NCI-H187 (cell line): ENCODE results near the gene ATP8A1.

ENCODE experiments used
- DNase-seq, 2 experiments: peaks; one replicate each; lab custom pipeline; 2025; lab: John Stamatoyannopoulos, UW

The ATP8A1 gene

DNA sequence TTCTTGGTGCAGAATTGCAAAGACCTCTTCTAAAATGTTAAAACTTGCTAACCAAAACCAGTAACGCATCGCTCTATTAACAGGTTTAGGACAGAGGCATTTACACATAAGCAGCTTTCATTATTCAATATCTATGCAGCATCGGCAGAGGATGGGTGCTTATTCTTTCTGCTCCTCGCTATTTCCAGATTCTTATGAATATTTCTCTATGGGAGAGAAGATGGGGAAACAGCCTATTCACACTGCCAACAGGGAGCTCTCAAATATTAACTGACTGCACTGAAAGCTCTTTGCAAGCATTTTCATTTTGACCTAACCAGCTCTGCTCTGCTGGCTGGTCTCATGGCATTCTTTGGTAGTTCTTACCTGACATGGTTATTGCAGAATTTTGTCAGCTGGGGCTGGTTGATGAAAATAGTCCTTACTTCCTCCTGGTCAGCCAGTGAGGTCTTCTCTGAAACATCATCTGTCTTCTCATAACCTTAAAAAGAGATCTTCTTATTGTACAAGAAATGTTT, 30.2 kb downstream of the ATP8A1 start:
- DNase-seq: no peak

DNA sequence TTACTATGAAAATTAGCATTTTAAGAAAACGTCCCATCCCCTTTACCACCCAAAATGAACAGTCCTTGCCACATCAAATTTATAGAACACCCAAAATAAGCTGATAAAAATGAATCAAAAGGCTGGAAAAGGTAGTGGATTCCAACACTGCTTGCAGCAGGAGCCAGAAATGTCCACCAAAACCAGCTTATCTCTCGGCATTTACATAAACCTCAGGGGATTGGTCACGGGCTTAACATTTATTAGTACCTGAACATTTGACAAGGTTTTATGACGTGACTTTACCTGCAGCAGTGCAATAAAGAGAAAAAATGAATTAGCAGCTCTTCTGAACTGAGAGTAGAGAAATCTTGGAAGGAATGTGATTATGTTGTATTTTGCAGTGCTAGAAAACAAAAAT, 31.6 kb downstream of the ATP8A1 start:
- no peak for DNase-seq

DNA sequence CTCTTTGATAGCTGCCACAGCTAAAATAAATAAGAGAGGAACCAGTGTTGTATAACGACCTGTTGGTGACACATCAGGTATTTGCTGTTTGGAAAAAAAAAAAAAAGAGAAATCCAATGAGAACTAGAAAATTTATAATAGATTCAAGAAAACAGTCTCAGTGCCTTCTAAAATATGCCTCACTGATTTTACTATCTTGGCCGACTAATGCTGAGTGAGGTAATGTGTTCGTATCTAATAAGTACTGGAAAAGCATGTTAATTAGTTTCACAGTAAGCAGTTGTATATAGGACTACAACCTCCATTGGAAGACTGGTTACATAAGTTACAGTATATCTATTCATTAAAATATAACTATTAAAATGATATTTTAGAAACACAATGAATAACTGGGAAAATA, 32.4 kb downstream of the ATP8A1 start:
- DNase-seq: no peak

DNA sequence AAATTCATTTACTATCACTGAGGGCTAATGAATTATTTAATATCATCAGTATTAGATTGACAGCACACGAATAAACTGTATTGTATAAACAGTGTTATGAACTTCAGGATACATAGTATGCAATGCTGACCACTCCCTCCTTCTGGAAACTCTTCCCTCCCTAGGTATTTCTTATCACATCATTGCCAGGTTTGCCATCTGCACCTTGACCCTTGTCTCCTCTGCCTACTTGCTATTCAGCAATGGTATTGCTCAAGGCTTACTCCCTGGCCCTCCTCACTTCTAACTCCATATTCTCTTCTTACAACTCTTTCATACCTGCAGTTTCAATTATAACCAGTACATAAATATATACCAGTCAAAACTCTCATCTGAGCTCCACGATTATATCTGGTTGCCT, 38.9 kb downstream of the ATP8A1 start:
- no peak for DNase-seq

DNA sequence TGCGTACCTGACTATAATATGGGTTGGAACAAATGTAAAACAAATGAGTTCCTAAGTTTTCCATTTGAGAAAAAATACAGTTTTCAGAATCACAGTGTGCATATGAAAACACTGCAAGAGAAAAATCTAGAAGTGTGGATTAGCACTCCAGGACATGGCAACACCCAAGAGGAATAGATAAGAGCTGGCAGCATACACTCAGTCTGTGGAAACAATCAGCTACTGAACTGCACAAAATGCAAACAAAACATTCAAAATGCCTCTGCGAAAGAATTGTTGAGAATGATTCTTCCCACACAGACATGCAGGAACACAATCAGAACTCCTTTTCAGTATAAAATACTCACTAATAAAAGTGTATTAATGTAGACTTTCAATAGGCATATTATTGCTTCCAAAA, 39.9 kb downstream of the ATP8A1 start:
- no peak for DNase-seq

DNA sequence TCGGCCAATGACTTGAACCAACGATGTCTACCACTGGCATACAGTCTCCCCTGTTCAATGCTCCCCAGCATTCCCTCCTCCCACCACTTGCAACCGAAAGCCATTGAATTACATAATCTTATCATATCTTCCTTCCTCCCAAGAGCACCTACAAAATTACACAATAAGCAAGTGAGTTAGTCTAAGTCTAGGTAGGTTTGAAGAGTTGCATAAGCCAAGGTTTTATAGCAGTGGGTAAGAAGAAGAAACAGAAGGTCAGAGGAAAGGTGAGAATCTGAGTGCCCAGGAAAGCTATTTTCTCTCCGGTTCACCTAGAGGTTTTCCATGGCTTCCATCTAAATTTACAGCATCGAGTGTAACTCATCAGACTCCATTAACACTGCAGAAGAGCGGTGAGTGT, 40.3 kb downstream of the ATP8A1 start:
- no peak for DNase-seq

DNA sequence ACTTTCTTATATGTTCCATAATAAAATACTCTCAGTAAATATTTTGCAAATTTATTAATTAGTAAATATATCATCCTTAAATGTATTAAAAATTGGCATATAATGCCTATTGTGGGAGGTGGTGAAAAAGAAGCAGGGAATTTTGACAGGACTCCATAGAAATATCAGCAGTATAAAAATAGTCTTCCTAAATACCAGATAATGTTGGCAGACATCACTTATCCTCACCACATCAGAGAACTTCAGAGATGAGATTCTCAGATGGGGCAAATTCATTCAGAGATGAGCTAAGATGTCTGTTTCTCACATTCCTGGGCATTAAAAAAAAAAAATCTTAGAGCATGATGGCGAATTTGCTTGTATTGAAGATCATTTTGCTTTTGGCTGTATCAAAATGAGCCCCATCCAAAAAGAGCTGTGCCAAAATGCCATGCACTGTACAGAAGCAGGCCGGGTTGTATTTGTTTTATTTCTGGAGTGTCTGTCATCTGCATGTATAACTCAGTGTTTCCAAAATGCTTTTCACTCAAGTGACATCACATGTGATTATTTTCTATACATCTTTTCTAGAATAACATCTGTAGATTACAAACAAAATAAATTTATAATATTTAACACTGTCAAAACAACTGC, 41.7 kb downstream of the ATP8A1 start:
- DNase-seq: no peak

DNA sequence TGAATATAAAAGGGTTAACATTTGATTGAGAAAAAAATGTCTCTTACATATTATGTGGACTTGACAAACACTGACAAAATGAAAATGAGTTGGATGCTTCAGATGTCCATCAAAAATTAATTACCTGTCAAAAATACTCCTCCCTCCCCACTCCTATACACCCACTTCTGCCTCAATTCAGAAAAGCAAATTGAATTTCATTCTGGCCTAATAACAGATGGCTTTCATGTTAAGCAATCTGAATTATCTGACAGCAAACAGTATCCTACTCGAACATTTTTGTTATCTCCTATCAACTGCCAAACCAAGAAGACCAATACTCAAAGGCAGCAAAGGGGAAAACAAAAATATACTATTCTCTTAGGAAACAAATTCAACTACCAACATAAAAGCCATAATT, 44.0 kb downstream of the ATP8A1 start:
- DNase-seq: no peak

DNA sequence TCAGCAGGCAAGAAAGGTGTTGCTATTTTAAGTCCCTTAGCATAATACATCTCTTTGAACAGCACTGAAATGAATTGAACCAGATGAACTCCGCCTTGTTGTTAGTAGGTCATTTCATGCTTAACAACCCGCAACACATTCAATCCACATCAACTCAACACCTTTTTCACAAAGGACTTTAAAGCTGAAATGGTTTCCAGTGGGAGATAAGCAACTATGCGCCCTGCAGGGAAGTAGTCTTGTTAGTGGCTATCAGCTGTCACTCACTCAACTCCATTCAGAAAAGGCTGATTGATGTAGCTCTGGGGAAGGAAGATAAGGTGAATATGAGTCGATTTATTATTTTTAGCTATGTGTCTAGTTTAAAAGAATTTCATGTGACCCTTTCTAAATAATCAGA, 46.0 kb downstream of the ATP8A1 start:
- DNase-seq: peak; percentile 27 to 36

DNA sequence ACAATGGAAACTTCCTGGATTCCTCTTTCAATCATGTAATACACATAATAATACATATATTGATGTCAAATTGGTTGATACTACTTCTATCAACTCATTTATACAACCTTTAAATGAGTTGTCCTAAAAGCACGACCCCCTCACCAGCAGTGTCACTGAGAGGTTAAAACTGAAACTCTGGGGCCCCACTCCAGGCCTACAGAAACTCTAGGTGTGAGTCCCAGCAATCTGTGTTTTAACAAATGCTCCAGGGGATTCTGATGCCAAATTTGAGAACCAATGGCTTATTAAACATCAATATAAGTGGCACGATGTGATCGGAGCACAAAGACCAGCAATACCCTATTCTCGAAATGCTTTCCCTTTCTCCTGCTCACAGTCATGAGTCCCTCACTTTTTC, 47.9 kb downstream of the ATP8A1 start:
- no peak for DNase-seq

DNA sequence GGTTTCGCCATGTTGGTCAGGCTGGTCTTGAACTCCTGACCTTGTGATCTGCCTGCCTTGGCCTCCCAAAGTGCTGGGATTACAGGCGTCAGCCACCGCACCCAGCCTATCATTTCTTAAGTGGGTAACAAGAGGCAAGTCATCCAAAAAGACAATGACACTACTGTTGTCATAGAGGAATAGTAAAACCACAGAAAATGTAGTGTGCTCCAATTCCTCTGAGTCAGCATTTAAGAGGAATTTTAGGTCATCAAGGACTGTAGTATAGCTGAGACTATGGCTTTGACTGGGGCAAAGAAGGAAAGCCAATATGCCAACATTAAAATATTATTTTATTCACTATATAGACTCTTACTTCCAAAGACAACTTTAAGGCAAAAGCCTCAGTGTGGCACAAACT, 48.4 kb downstream of the ATP8A1 start:
- no peak for DNase-seq

DNA sequence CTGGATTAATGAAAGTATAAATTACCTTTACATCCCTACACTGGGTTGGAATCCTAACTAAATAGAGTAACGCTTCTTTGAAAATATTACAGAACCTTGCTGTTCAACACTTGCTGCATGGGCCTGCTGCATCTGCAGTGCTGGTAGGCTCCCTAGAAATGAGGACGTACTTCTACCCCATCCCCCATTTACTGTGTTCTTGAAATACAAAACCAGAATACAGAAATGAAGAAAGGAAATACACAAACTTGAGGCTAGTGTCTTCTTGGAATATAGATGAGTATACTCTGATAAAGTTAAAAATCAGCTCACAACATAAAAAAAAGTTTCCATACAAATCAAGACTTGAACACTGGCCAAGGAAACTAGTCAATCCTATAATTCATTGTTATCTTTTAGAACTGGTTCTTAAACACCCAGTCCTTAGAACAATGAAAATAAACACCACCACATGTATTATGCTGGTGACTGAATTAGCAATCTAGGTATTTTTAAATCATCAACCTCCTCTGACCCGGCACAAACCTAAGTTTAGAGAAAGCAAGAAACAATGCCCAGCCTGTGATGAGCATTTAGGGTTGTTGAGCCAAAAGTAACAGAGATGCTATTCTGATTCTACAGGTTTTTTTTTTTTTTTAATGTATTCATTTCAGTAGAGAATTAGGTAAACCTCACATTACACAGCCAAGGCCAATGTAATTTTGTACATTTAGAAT, 49.7 kb downstream of the ATP8A1 start:
- no peak for DNase-seq

DNA sequence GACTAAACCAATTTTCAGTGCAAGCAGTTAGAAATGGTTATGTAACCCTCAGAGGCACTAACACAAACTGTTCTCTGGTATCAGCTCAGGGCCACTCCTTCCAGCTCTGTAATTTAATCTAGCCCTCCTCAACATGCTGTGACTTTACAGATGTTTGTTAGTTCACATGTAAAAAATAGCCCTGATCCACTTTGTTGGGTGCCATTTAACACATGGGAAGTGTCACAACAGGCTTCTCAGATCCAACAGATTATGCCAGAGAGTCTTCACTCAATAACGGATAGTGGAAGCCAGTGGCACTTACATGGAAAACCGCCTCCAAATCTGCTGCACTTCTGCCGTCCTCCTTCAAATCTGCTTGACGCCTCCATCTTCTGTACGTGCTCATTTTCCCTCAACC, 51.6 kb downstream of the ATP8A1 start:
- no peak for DNase-seq

DNA sequence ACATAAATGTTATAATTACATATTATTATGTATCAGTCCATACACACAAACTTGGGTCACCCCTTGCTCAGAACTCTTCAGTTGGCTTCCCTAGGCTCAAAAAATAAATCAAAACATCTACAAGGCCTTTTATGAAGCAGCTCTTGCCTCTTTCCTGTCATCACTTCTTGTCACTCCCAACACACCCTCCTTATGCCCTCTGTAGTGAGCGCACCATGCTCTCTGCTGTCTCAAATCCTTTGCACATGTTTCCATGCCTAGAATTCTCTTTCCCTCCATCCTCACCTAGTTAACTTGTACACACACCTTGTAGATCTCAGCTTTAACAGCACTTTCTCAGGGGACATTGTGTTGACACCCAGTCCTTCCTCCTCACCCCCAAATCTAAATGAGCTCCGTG, 53.0 kb downstream of the ATP8A1 start:
- DNase-seq: no peak

DNA sequence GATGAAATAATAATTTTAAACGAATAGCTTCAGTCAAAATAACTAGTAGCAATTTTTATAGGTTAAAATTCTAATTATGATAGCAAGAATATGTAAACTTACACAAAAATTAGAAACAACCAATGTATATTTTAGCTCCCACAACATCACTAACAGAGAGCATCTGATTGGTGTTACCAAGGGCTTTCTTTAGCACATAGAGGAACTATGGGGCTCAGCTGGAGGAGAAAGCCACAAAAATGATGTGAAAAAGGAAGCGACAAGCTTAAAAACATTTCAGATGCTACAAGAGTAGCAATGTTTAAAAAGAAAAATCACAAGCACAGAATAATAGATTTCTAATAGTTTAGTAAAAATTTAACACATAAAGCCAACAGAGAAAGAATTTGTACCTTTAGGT, 56.3 kb downstream of the ATP8A1 start:
- DNase-seq: no peak

DNA sequence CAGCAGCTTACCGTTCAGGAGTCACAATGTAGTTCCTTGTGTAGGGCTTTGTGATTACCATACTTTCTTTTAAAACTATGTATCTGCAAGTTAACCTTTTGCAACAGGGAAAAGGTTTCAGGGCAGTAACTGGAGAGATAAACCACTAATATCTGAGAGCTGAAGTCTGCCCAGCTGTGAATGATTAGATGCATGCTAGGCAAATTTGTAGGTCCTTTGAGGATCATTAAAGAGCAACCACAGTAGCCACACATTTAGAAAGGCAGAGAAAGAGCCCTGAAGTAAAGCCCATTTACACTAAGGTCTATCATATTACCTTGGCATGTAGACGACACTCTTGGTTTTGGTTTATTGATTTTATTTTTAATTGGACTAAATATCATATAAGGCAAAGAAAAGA, 60.0 kb downstream of the ATP8A1 start:
- peak; percentile 22 to 26 for DNase-seq

DNA sequence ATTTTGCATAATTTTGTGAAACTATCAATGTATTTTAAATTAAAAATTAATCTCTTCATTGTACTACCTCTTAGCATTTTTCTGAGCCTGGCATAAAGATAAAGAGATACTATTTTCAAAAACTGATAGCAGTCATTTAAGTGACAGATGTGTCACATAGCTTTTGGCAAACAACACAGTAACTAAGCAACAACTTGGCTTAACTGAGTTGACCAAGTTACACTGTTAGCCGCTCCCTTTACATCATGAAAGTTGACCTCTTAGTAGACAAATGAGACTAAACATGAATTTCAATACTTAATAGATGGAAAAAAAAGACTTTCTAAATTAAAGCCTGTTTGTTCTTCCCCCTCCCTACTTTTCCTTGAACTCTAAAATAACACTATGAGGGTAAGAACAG, 62.0 kb downstream of the ATP8A1 start:
- no peak for DNase-seq

DNA sequence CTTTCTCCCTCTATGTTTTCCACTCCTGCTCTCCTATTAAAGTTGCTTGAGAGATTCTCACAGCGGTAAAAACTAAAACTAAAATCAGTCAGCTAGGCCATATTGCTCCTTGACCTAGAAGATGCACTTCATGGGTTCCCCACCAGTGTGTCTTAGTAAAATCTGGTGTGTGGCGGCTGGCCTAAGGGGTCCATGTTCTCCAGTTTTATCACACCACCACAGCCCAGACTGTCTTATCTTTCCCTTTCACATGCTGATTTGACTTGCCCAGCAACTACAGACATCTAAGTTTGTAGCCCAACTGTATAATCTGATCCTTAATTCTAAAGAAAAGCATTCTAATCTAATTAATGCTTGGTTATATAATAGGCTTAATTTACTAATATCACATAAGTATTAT, 68.0 kb downstream of the ATP8A1 start:
- no peak for DNase-seq

DNA sequence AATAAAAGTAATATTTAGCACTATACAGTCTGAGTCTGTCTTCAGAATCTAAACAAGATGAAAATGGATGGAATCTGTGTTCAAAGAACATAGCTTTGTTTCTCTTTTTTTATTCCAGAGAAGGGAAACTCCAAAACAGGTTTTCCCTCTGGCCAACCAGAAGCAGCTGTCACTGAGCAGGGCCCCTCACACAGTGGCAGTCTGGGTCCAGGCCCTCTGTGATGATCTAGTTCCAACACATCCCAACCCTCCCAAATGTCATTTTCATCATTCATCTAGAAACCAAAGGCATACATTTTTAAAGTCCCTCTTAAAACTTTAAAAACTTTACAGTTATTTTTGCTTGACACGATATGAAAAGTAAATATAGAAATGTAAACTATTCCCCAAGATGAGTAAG, 70.1 kb downstream of the ATP8A1 start:
- no peak for DNase-seq

DNA sequence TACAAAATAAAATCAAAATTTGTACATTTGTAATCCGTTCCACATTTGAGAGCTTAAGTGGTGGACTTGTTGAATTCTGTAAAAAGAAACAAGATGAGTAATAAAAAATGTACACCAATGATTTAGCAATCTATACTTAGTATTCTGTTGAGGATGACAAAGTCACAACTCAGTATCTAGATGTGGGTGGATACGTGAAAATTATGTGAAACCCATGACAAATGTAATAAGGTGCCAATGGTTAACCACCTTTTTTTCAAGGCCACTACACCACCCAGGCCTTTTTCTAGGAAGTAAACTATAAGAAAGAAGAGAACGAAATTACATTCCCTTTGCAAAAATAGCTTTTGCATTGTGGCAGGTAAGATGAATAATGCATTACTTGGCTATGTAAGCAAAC, 77.0 kb downstream of the ATP8A1 start:
- DNase-seq: no peak

DNA sequence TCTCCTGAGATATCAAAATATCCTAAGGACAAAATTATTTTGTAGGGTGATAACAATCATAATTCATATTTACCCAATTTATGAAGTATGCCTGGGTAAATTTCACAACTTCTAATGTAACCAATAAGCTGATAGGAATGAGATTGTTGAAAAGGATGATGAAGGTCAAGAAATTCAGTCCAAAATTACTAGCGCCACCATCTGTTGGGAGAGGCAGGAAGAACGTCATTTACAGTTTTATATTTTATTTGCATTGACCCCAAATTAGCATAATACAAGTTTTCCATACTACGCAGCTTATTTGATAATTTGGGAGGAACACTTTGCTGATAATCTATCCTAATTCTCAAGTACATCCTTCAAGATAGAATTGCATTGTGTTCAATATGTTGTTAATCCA, 78.7 kb downstream of the ATP8A1 start:
- no peak for DNase-seq

DNA sequence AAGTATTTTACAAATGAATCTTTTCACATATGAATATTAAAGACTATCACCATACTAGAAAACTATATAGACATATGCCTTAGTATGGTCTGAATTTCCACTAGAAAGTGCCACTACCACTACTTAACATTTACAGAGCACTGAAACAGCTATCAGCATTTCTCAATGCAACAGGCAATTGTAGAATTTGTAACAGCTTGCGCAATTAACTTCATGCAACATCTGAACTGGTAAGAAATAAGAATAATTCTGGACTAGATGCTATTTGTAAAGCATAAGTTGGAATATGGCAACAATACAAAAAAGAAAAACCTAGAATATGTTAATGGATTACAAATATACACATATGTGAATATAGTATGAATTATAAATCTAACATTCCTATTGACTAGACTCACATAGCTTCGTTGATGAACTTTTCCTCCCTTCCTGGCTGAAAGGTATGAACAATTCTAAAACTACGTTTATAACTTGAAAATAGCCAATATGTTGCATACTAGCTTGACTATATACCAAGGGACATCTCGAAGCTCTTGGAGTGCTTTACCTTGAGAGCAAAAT, 82.0 kb downstream of the ATP8A1 start:
- no peak for DNase-seq

DNA sequence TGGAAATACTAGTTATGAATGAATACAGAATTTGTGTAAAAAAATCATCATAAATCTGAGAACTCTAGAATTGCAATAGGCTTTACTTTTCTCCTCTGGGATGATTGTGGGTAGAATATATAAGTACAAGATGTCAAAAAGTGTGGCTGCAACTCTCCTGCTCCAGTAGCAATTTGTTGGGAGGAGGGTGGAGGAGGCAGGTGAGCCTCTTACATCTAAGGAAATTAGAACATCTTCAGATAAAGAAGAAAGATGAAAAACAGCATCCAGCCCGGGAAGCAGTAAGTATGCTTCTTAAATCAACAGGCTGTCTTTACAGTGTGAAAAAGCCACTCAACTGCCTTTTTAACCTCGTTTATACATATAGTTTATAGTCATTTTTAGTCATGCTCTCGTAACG, 83.7 kb downstream of the ATP8A1 start:
- no peak for DNase-seq

DNA sequence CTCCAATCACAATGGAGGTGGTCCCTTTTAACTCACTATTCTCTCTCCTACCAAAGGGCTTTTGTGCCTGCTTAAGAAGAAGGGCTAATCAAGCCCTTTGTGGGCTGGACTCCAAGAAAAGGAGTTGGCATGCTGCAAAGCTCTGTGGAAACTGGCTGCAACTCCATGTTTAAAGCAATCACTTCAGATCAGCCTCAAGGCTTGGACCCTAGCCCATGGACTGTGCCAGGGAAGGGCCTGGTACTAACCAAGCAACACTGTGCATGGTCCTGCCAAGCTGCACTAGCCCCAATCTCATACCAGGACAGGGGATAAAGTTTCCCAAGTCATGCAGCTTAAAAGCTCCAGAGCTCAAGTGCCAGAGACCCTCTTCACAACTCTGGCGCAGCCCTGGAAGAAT, 86.7 kb downstream of the ATP8A1 start:
- no peak for DNase-seq
